Lung (tissue), 12 donors: ENCODE results near the gene CREB3. TPM values are rescaled to one million over a fixed set of nuclear protein-coding genes. Genes with fewer than 3 reads are reported as not detected.
A peak's percentile ranks its signal among the peaks of the same experiment; 100 is the strongest.

Source experiments
- ATAC-seq: fragments of 200-7000 bp; cut with Tn5 transposase; one replicate; pipeline ENCODE4 v1.9.1; 2020; ENCODE audit warnings: moderate number of reproducible peaks; ENCODE audit not compliant: insufficient read depth, low FRiP score
- DNase-seq, 3 donors: peaks; one replicate each; pipeline ENCODE4 v3.0.0-alpha.2; 2013 to 2017
- H3K27ac ChIP-seq, 2 donors: one replicate each; pipeline ENCODE4 v1.5.1; 2013; ENCODE audit warnings: mild to moderate bottlenecking in 2 of 2, moderate library complexity in 2 of 2, control low read depth in 1 of 2, inconsistent platforms in 1 of 2, low read depth in 1 of 2, low read length in 1 of 2
- H3K27me3 ChIP-seq, 3 donors: one replicate each; pipeline ENCODE4 v1.5.1; 2013; ENCODE audit warnings: low read length in 2 of 3; ENCODE audit not compliant: control insufficient read depth in 3 of 3, insufficient read depth in 3 of 3
- H3K36me3 ChIP-seq, 4 donors: one replicate each; pipeline ENCODE4 v1.5.1; 2013; ENCODE audit warnings: low read length in 4 of 4, mild to moderate bottlenecking in 1 of 4, moderate library complexity in 1 of 4; ENCODE audit not compliant: control insufficient read depth in 4 of 4, insufficient read depth in 4 of 4
- H3K4me1 ChIP-seq, 5 donors: one replicate each; pipeline ENCODE4 v1.5.1; 2013; ENCODE audit warnings: low read length in 5 of 5, mild to moderate bottlenecking in 2 of 5, moderate library complexity in 1 of 5; ENCODE audit not compliant: control insufficient read depth in 5 of 5, insufficient read depth in 5 of 5
- H3K4me3 ChIP-seq: one replicate; pipeline ENCODE4 v1.5.1; 2013; ENCODE audit warnings: mild to moderate bottlenecking, control low read depth, moderate library complexity
- H3K9ac ChIP-seq, 2 donors: one replicate each; pipeline ENCODE4 v1.5.1; 2013; ENCODE audit warnings: low read length in 2 of 2, control low read depth in 1 of 2; ENCODE audit not compliant: insufficient read depth in 1 of 2
- H3K9me3 ChIP-seq, 4 donors: one replicate each; pipeline ENCODE4 v1.5.1; 2013; ENCODE audit warnings: low read length in 3 of 4, mild to moderate bottlenecking in 1 of 4, moderate library complexity in 1 of 4; ENCODE audit not compliant: control insufficient read depth in 4 of 4, insufficient read depth in 3 of 4
- WGBS, 2 donors: extraction: QIAGEN DNeasy Blood & Tissue Kit; methylation state at CpG; one replicate each; pipeline ENCODE4 v1.1.7; 2013; 5-methylcytosine and 5-hydroxymethylcytosine counted together
- polyA plus RNA-seq, 2 donors: library from polyadenylated mRNA; stranded (reverse); fragments of 200-250 nt; gene quantifications; one replicate each; pipeline ENCODE4 v1.2.1, GENCODE V29; 2013
- total RNA-seq, 2 donors: library from RNA; depleted of rRNA in 1 of 2; stranded (reverse); fragments of >200 nt in 1 of 2; gene quantifications; one replicate each; pipeline ENCODE4 v1.2.1, GENCODE V29; 2014 to 2021
- TF ChIP-seq, protein P1 (sequence below): IDR thresholded peaks from 2 replicates; pipeline ENCODE4 v1.5.1; 2012; ENCODE audit warnings: mild to moderate bottlenecking; ENCODE audit errors: control extremely low read depth, extremely low read depth
- donor health status: control.
- donor health status: control.
- donor health status: Bipolar disorder and iron deficiency.
- donor health status: healthy.
- donor health status: DM: yes; HTN: yes; CAD: no.

Gene CREB3
- total and polyA plus RNA-seq, 4 donors, result 25.1 to 43.3 (median 38.9) TPM

DNA sequence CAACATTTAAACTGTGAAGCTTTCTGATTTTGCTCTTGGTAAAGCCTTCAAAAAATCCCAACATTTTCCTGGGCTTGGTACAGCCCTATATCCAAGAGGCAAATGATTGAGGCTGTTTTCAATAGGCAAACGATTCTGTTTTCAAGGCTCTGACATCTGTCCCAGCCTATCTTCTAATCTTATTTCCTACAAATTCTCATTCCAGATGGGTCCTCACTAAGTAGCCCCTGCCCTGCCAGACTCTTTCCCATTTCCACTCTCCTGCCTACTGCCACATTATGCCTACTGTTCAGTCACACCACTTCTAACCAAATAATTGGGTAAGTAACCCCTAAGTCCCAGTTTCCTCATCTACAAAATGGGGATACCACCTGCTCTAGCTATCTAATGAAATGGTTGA, 13.1 kb downstream of the CREB3 start:
- 54 to 83% methylated on average over 1 of the region's 1 CpG for WGBS, 2 donors
- H3K27ac ChIP-seq, result no peak overlapping the region
- DNase-seq (no peak), ATAC-seq (no peak)
- no peaks in the 10 kb centered on the region for H3K9me3 ChIP-seq
- no peak overlapping the region for H3K9ac ChIP-seq
- H3K36me3 ChIP-seq, result peaks cover 17 to 37% (median 23%) of the 10 kb centered on the region in 4 donors
- no peaks in the 10 kb centered on the region for H3K27me3 ChIP-seq
- no peak overlapping the region for H3K4me3 ChIP-seq
- peaks cover 2 to 34% (median 26%) of the 10 kb centered on the region in 5 donors for H3K4me1 ChIP-seq
- TF ChIP-seq, protein P1, sequence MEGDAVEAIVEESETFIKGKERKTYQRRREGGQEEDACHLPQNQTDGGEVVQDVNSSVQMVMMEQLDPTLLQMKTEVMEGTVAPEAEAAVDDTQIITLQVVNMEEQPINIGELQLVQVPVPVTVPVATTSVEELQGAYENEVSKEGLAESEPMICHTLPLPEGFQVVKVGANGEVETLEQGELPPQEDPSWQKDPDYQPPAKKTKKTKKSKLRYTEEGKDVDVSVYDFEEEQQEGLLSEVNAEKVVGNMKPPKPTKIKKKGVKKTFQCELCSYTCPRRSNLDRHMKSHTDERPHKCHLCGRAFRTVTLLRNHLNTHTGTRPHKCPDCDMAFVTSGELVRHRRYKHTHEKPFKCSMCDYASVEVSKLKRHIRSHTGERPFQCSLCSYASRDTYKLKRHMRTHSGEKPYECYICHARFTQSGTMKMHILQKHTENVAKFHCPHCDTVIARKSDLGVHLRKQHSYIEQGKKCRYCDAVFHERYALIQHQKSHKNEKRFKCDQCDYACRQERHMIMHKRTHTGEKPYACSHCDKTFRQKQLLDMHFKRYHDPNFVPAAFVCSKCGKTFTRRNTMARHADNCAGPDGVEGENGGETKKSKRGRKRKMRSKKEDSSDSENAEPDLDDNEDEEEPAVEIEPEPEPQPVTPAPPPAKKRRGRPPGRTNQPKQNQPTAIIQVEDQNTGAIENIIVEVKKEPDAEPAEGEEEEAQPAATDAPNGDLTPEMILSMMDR, result no peak

DNA sequence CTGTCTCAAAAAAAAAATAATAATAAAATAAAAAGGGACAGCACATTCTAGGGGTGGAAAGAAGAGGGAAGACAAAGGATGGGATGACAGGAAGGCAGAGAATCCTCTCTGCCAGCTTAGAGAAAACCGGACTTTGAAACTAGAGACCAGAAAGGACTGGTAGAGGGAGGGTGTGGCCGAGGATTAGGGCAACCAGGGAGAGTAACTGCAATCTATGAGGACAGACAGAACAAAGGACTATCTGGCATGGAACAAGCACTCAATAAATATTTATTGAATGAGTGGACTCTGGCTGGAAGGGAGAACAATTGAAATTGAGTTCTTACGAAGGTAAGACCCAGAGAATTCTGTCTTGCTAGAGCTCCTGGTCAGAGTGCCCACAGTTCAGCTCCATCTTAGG, 14.1 kb downstream of the CREB3 start:
- no peaks in the 10 kb centered on the region for H3K9me3 ChIP-seq
- WGBS, 2 donors, result 44 to 62% methylated on average over 3 of the region's 3 CpGs
- no peaks in the 10 kb centered on the region for H3K27me3 ChIP-seq
- no peak overlapping the region for H3K27ac ChIP-seq
- ATAC-seq (no peak), DNase-seq (no peak)
- H3K4me1 ChIP-seq, result peaks cover 2 to 34% (median 26%) of the 10 kb centered on the region in 5 donors
- TF ChIP-seq, protein P1, result no peak
- peaks cover 14 to 39% (median 24%) of the 10 kb centered on the region in 4 donors for H3K36me3 ChIP-seq
- peak overlapping the region in 1 of 2 donors; percentile 92 for H3K9ac ChIP-seq
- H3K4me3 ChIP-seq, result peak overlapping the region; percentile 8

DNA sequence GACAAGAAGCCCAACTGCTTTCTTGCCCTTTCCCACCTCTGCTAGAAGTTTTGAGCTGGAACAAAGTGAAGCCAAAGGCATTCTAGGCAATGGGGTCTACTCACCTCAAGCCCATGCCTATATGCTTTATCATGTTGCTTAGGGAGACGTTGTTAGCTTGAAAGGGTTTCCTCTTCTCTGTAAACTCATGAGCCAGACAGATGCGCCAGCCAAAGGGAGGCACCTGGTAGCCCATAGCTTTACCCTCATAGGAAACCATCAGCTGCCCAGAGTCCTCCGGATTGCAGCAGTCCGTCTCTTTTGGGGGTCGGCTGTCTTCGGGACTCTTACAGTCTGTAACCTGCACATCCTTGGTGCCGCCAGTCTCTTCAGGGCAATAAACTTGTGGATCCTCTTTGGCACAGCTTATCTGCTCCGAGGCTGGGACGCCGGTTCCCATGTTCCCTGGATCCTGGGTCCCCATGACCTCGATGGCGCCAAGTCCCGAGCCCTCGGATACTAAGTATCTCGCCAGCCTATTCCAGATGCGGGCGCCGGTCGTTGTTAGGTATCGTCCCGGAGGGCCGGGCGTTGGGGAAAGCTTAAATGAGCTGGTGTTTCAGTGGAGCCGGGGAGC, 15.9 kb downstream of the CREB3 start:
- peaks cover 12 to 40% (median 35%) of the 10 kb centered on the region in 4 donors for H3K36me3 ChIP-seq
- no peaks in the 10 kb centered on the region for H3K9me3 ChIP-seq
- H3K9ac ChIP-seq, result peak overlapping the region; percentile 76 to 92
- peak overlapping the region; percentile 96 for H3K4me3 ChIP-seq
- TF ChIP-seq, protein P1, result no peak
- DNase-seq, result no peak
- peaks cover 2 to 34% (median 26%) of the 10 kb centered on the region in 5 donors for H3K4me1 ChIP-seq
- H3K27me3 ChIP-seq, result no peaks in the 10 kb centered on the region
- ATAC-seq, result no peak
- 0% methylated on average over 24 of the region's 24 CpGs for whole genome bisulfite sequencing, 2 donors
- H3K27ac ChIP-seq, result peak overlapping the region; percentile 94 to 99
